Lower leg skin (tissue), 4 donors: ENCODE results near the gene ECHS1. TPM values are rescaled to one million over a fixed set of nuclear protein-coding genes. Genes with fewer than 3 reads are reported as not detected.
"Not testable (repeated sequence)": the region's sequence is repeated elsewhere in the genome, so short reads cannot be mapped to it uniquely, and the experiment has no call there.

Experiments used
- DNase-seq, 2 donors: peaks; one replicate each; pipeline ENCODE4 v3.0.0-alpha.2; 2019; ENCODE audit warnings: low spot score in 2 of 2
- H3K4me3 ChIP-seq: fragments of 200-600 bp; sonication (generic); 2 replicates; pipeline ENCODE4 v1.5.1; 2017; ENCODE audit warnings: mild to moderate bottlenecking, low read depth; ENCODE audit not compliant: poor library complexity, severe bottlenecking
- CTCF ChIP-seq, 3 donors: fragments of 450-650 bp; IDR thresholded peaks; one replicate each; pipeline ENCODE4 v1.5.1; 2016; ENCODE audit warnings: antibody characterized with exemption in 3 of 3, mild to moderate bottlenecking in 3 of 3, moderate library complexity in 2 of 3
- POLR2A ChIP-seq, 2 donors: fragments of 450-650 bp; IDR thresholded peaks; one replicate each; pipeline ENCODE4 v1.6.1; 2016 to 2017; ENCODE audit warnings: antibody characterized with exemption in 2 of 2, mild to moderate bottlenecking in 1 of 2, moderate library complexity in 1 of 2
- WGBS, 2 donors: methylation state at CpG; one replicate each; pipeline ENCODE4 v1.1.5; 2018; 5-methylcytosine and 5-hydroxymethylcytosine counted together
- intact Hi-C: fragments of 100-400 bp; cut with DNase I; formaldehyde crosslinking; loops from one replicate; pipeline ENCODE4 v1.15.0; 2023; ENCODE audit warnings: low total_unique reads
- total RNA-seq, 4 donors: library from RNA; depleted of rRNA; stranded (reverse); fragments of >200 nt; gene quantifications; one replicate each; pipeline ENCODE4 v1.1.0, GENCODE V29; 2016

Gene ECHS1
- total RNA-seq, 4 donors from 2014 or later, result 40.0 to 85.7 (median 61.8) TPM

DNA sequence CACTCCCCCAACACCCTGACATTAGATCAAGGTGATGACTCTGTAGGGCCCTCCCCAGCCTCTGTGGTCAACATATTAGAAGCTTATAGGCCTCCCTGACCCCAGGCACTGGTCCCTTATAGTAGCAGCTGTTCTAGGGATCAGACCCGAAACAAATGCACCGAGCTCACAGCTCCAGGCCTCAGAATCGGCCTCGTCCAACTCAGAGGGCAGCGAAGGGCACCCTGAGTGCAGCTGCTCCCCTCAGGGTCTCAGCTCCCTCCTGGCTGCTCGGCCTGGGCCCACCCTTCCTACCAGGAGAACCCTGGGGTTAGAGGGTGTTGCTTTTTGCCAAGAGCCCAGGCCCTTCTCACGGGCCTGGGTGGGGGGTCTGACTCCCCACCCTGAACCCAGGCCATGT is 5.0 kb downstream of the ECHS1 start:
- WGBS, 2 donors, result 91 to 97% methylated on average over 7 of the region's 7 CpGs
- TF ChIP-seq CTCF (IDR thresholded peaks at IDR 0.05), result no peak
- TF ChIP-seq POLR2A (IDR thresholded peaks at IDR 0.05), result no peak
- intact Hi-C loops, result no loop called here
- no peak overlapping the region for H3K4me3 ChIP-seq
- DNase-seq, result no peak

- WGBS, 2 donors, result 79 to 80% methylated on average over 2 to 3 of the region's 7 CpGs
- DNase-seq, intact Hi-C loops, H3K4me3 ChIP-seq: not testable (repeated sequence)
Measured at GRCh38 chr10:133367461-133367860, 5.7 kb downstream of the ECHS1 start.

DNA sequence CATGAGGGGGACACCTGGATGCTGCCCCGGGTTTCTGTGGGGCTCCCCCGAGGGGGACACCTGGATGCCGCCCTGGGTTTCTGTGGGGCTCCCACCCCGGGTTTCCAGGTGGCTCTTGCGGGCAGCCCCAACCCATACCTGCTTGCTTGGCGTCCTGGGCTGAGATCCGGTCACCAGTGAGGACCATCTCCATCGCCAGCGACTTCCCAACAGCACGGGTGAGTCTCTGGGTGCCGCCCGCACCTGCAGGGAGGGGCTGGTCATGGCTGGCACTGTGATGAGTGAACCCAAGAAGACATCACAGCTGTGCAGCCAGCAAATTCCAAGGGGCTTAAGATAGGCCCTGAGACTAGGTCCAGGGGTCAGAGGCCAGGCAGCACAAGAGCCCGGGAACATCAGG is 6.4 kb downstream of the ECHS1 start:
- TF ChIP-seq CTCF (IDR thresholded peaks at IDR 0.05) (no peak), POLR2A (IDR thresholded peaks at IDR 0.05) (no peak)
- 91 to 93% methylated on average over 11 to 12 of the region's 13 CpGs for WGBS, 2 donors
- intact Hi-C loops, result no loop called here
- H3K4me3 ChIP-seq, result no peak overlapping the region
- no peak for DNase-seq

GRCh38 chr10:133366130-133366478 is 7.0 kb downstream of the ECHS1 start:
- 88% methylated on average over 16 to 17 of the region's 17 CpGs for WGBS, 2 donors
- no peak for TF ChIP-seq CTCF (IDR thresholded peaks at IDR 0.05)
- TF ChIP-seq POLR2A (IDR thresholded peaks at IDR 0.05), result no peak
- intact Hi-C loops, result no loop called here
- no peak for DNase-seq
- H3K4me3 ChIP-seq, result no peak overlapping the region

DNA sequence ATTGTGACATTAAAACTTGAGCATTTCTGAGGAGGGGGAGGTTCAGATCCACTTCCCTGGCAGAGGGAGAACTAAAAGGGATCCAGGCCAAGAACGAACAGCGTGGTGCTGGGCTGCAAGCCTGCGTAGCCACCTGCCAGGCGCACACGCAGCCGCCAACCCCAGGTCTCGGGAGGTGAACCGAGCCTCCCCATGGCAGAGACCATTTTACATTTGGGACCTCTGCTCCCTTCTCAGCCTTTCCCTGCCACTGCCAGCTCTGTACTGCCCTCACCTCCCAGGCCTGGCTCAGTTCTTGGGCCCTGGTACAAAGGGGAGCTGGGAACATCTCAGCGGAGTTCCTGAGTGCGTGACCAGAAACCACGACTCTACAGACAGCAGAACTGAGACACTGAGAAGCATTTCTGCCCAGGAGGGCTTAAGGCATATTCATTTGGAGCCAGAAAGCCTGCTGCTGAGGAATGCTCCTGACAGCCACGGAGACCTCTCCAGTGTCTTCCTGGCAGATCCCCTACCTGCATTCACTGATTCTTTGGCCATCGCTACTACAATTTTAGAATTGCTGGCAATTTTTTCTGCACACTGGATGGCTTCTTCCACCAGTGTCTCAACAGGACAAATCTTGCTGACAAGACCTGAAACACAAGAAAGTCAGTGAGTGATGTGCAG is 7.6 kb downstream of the ECHS1 start:
- WGBS, 2 donors, result 50 to 61% methylated on average over 13 of the region's 13 CpGs
- H3K4me3 ChIP-seq, result no peak overlapping the region
- no peak for TF ChIP-seq CTCF (IDR thresholded peaks at IDR 0.05)
- TF ChIP-seq POLR2A (IDR thresholded peaks at IDR 0.05), result no peak
- intact Hi-C loops, result no loop called here
- no peak for DNase-seq

DNA sequence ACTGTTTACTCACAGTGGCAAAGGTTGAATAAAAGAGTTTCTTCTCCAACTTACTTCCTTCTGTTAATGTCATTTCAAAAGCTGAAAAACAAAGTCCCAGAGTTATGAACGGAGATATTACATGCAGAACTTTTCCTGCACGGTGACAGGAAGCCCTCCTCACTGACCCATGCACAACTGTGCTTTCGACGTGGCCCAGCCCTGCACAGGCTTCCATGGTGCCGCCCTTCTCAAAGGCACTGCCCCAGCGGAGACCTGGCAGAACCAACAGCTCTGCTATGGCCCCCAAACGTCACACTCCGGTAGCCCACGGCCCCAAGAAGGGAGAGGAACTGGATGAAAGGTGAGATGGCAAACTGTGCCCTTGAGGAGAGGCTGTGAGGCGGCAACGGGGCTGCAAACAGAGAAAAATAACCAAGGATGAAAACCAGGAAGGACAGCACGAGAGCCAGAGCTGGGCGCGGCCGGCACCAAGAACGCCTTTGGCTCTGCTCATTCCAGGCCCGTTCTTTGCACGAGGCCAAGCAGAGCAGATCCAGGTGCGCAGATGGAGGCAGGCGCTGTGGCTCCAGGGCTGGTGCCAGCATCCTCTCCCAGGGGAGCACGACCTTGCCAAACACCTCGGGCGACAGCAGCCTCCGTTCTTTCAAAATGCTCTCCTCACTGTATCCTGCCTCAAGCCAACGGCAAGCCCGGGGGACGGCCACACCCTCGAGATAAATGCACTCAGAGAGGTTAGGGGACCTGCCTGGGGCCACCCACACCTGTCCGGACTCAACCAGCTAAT is 8.3 kb downstream of the ECHS1 start:
- intact Hi-C loops, result no loop called here
- no peak for TF ChIP-seq CTCF (IDR thresholded peaks at IDR 0.05)
- TF ChIP-seq POLR2A (IDR thresholded peaks at IDR 0.05), result no peak
- DNase-seq, result no peak
- no peak overlapping the region for H3K4me3 ChIP-seq
- WGBS, 2 donors, result 46 to 52% methylated on average over 29 of the region's 29 CpGs
